Measurements from ENCODE around the gene MYF5.

DNA sequence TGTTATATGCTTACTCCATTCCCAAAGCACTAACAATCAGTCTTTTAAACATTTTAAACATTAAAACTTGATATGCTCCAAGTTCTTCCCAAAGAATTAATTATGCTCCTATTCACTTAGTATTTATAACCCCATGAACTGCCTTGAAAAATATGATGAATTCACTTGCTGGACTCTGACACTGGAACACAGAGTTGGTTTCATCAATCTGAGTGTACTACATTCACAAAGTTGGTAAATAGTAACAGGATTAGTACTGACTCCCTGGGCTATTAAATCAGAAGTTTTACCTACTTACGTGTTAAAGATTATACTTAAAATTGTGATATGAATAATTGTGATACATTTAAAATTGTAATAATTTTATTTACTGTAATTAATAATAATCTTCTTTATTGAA is 26.6 kb upstream of the MYF5 start:
- TF ChIP-seq, protein P1, sequence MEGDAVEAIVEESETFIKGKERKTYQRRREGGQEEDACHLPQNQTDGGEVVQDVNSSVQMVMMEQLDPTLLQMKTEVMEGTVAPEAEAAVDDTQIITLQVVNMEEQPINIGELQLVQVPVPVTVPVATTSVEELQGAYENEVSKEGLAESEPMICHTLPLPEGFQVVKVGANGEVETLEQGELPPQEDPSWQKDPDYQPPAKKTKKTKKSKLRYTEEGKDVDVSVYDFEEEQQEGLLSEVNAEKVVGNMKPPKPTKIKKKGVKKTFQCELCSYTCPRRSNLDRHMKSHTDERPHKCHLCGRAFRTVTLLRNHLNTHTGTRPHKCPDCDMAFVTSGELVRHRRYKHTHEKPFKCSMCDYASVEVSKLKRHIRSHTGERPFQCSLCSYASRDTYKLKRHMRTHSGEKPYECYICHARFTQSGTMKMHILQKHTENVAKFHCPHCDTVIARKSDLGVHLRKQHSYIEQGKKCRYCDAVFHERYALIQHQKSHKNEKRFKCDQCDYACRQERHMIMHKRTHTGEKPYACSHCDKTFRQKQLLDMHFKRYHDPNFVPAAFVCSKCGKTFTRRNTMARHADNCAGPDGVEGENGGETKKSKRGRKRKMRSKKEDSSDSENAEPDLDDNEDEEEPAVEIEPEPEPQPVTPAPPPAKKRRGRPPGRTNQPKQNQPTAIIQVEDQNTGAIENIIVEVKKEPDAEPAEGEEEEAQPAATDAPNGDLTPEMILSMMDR (IDR thresholded peaks at IDR 0.05; ENCODE audit: borderline replicate concordance, extremely low read depth, low read length, poor library complexity, severe bottlenecking): no peak
- TF ChIP-seq EZH2 (IDR thresholded peaks at IDR 0.05; ENCODE audit: borderline replicate concordance, low read depth, low read length, severe bottlenecking): no peak

All from DND-41 (cell line).